MG63 (cell line): ENCODE results near the gene TBL1X. TPM values are rescaled to one million over a fixed set of nuclear protein-coding genes. Genes with fewer than 3 reads are reported as not detected.

Experiments
- DNase-seq: peaks from one replicate; pipeline ENCODE4 v3.0.0-alpha.2; 2020
- H3K27me3 ChIP-seq: fragments of 250-450 bp; sonication (Bioruptor Pico); 2 replicates; pipeline ENCODE4 v1.5.1; 2020; ENCODE audit warnings: mild to moderate bottlenecking, moderate library complexity
- H3K36me3 ChIP-seq: fragments of 250-450 bp; sonication (Bioruptor Pico); 2 replicates; pipeline ENCODE4 v1.5.1; 2020; ENCODE audit warnings: mild to moderate bottlenecking, moderate library complexity
- H3K4me3 ChIP-seq: fragments of 250-450 bp; sonication (Bioruptor Pico); 2 replicates; pipeline ENCODE4 v1.5.1; 2020; ENCODE audit warnings: mild to moderate bottlenecking, moderate library complexity
- H3K9me3 ChIP-seq: fragments of 250-450 bp; sonication (Bioruptor Pico); 2 replicates; pipeline ENCODE4 v1.5.1; 2020; ENCODE audit warnings: mild to moderate bottlenecking, moderate library complexity
- total RNA-seq: library from RNA; depleted of rRNA; stranded (reverse); fragments of >200 nt; shearing (Covaris generic); gene quantifications from 2 replicates; pipeline ENCODE4 v1.2.3, GENCODE V29; 2014; ENCODE audit warnings: low replicate concordance

The TBL1X gene
- total RNA-seq, 1 experiment from 2014 or later: 4.3 TPM

- DNase-seq: no peak
- H3K4me3 ChIP-seq: no peak overlapping the region
- H3K36me3 ChIP-seq: no peaks in the 10 kb centered on the region
- H3K9me3 ChIP-seq: no peaks in the 10 kb centered on the region
- H3K27me3 ChIP-seq: no peaks in the 10 kb centered on the region
Measured at GRCh38 chrX:9677098-9677739, 212.4 kb downstream of the TBL1X start.

GRCh38 chrX:9678215-9678965 is 213.5 kb downstream of the TBL1X start:
- no peak for DNase-seq
- H3K4me3 ChIP-seq: no peak overlapping the region
- H3K36me3 ChIP-seq: no peaks in the 10 kb centered on the region
- H3K9me3 ChIP-seq: no peaks in the 10 kb centered on the region
- no peaks in the 10 kb centered on the region for H3K27me3 ChIP-seq

- Histone ChIP-seq H3K36me3 (no peaks in the 10 kb centered on the region), H3K27me3 (no peaks in the 10 kb centered on the region), H3K9me3 (no peaks in the 10 kb centered on the region), H3K4me3 (no peak overlapping the region)
- no peak for DNase-seq
Measured at GRCh38 chrX:9681011-9681410, 216.2 kb downstream of the TBL1X start.

- H3K4me3 ChIP-seq: no peak overlapping the region
- no peaks in the 10 kb centered on the region for H3K27me3 ChIP-seq
- H3K9me3 ChIP-seq: no peaks in the 10 kb centered on the region
- no peak for DNase-seq
- H3K36me3 ChIP-seq: no peaks in the 10 kb centered on the region
Measured at GRCh38 chrX:9681422-9681821, 216.6 kb downstream of the TBL1X start.

- DNase-seq: no peak
- H3K9me3 ChIP-seq: no peaks in the 10 kb centered on the region
- H3K27me3 ChIP-seq: no peaks in the 10 kb centered on the region
Measured at GRCh38 chrX:9682456-9682855, 217.6 kb downstream of the TBL1X start.

GRCh38 chrX:9682861-9683260 is 218.0 kb downstream of the TBL1X start:
- Histone ChIP-seq H3K36me3 (no peaks in the 10 kb centered on the region), H3K4me3 (no peak overlapping the region), H3K27me3 (no peaks in the 10 kb centered on the region)

More at GRCh38 chrX:9682456-9682855, 217.6 kb downstream of the TBL1X start:
- no peaks in the 10 kb centered on the region for H3K36me3 ChIP-seq
- no peak overlapping the region for H3K4me3 ChIP-seq

GRCh38 chrX:9683350-9683749 is 218.5 kb downstream of the TBL1X start:
- no peak for DNase-seq
- Histone ChIP-seq H3K27me3 (no peaks in the 10 kb centered on the region), H3K36me3 (no peaks in the 10 kb centered on the region), H3K4me3 (no peak overlapping the region), H3K9me3 (no peaks in the 10 kb centered on the region)

More at GRCh38 chrX:9682861-9683260, 218.0 kb downstream of the TBL1X start:
- no peak for DNase-seq
- H3K9me3 ChIP-seq: no peaks in the 10 kb centered on the region

GRCh38 chrX:9687899-9688298 is 223.0 kb downstream of the TBL1X start:
- DNase-seq: no peak
- H3K36me3 ChIP-seq: no peaks in the 10 kb centered on the region
- no peaks in the 10 kb centered on the region for H3K9me3 ChIP-seq
- H3K4me3 ChIP-seq: no peak overlapping the region
- no peaks in the 10 kb centered on the region for H3K27me3 ChIP-seq

- H3K27me3 ChIP-seq: no peaks in the 10 kb centered on the region
- H3K4me3 ChIP-seq: no peak overlapping the region
- H3K36me3 ChIP-seq: no peaks in the 10 kb centered on the region
- DNase-seq: no peak
- no peaks in the 10 kb centered on the region for H3K9me3 ChIP-seq
Measured at GRCh38 chrX:9688833-9689232, 224.0 kb downstream of the TBL1X start.

- no peaks in the 10 kb centered on the region for H3K27me3 ChIP-seq
- no peaks in the 10 kb centered on the region for H3K9me3 ChIP-seq
- no peaks in the 10 kb centered on the region for H3K36me3 ChIP-seq
Measured at GRCh38 chrX:9690046-9690445, 225.2 kb downstream of the TBL1X start.

GRCh38 chrX:9693307-9694001 is 228.6 kb downstream of the TBL1X start:
- Histone ChIP-seq H3K36me3 (no peaks in the 10 kb centered on the region), H3K9me3 (no peaks in the 10 kb centered on the region), H3K27me3 (no peaks in the 10 kb centered on the region), H3K4me3 (no peak overlapping the region)
- no peak for DNase-seq

More at GRCh38 chrX:9690046-9690445, 225.2 kb downstream of the TBL1X start:
- H3K4me3 ChIP-seq: no peak overlapping the region
- no peak for DNase-seq

- no peaks in the 10 kb centered on the region for H3K36me3 ChIP-seq
- H3K9me3 ChIP-seq: no peaks in the 10 kb centered on the region
- DNase-seq: no peak
- no peak overlapping the region for H3K4me3 ChIP-seq
- no peaks in the 10 kb centered on the region for H3K27me3 ChIP-seq
Measured at GRCh38 chrX:9698576-9698975, 233.7 kb downstream of the TBL1X start.

- Histone ChIP-seq H3K27me3 (no peaks in the 10 kb centered on the region), H3K9me3 (no peaks in the 10 kb centered on the region), H3K36me3 (no peaks in the 10 kb centered on the region), H3K4me3 (no peak overlapping the region)
- no peak for DNase-seq
Measured at GRCh38 chrX:9700555-9700954, 235.7 kb downstream of the TBL1X start.

GRCh38 chrX:9701790-9702189 is 236.9 kb downstream of the TBL1X start:
- Histone ChIP-seq H3K27me3 (no peaks in the 10 kb centered on the region), H3K9me3 (no peaks in the 10 kb centered on the region), H3K36me3 (no peaks in the 10 kb centered on the region), H3K4me3 (no peak overlapping the region)
- no peak for DNase-seq

GRCh38 chrX:9703406-9703805 is 238.5 kb downstream of the TBL1X start:
- no peaks in the 10 kb centered on the region for H3K36me3 ChIP-seq
- no peak for DNase-seq
- H3K4me3 ChIP-seq: no peak overlapping the region
- H3K27me3 ChIP-seq: no peaks in the 10 kb centered on the region
- no peaks in the 10 kb centered on the region for H3K9me3 ChIP-seq

- DNase-seq: no peak
- Histone ChIP-seq H3K4me3 (no peak overlapping the region), H3K36me3 (peaks cover 7% of the 10 kb centered on the region), H3K9me3 (no peaks in the 10 kb centered on the region), H3K27me3 (no peaks in the 10 kb centered on the region)
Measured at GRCh38 chrX:9704876-9705465, 240.1 kb downstream of the TBL1X start.

- DNase-seq: no peak
- H3K4me3 ChIP-seq: no peak overlapping the region
- H3K27me3 ChIP-seq: no peaks in the 10 kb centered on the region
- peaks cover 7% of the 10 kb centered on the region for H3K36me3 ChIP-seq
- no peaks in the 10 kb centered on the region for H3K9me3 ChIP-seq
Measured at GRCh38 chrX:9706421-9706820, 241.6 kb downstream of the TBL1X start.
